Measurements from ENCODE around the gene ZDHHC23. TPM values are rescaled to one million over a fixed set of nuclear protein-coding genes. Genes with fewer than 3 reads are reported as not detected.

ZDHHC23 gene
- total and polyA plus RNA-seq, 9 of the 15 experiments (the other 6 are each of a cell fraction or from before 2014, with no cell fraction given), result 0.22 to 2.7 (median 0.55) TPM

Other genes starting within 250 kb of the ZDHHC23 start
- gene NAA50, start 201.8 kb upstream of the ZDHHC23 start, total RNA-seq (2014; rRNA removed), result 301 and 342 TPM in 2 replicates
- 112 and 137 TPM in 2 replicates for gene NAA50, start 201.8 kb upstream of the ZDHHC23 start, total RNA-seq (2014; rRNA removed; fragmentation: Illumina TruSeq; extraction: Trizol)
- 97.2 and 99.8 TPM in 2 replicates for gene NAA50, start 201.8 kb upstream of the ZDHHC23 start, total RNA-seq (2015; rRNA removed; fragmentation: Illumina TruSeq; extraction: Trizol)
- 144 and 147 TPM in 2 replicates for gene NAA50, start 201.8 kb upstream of the ZDHHC23 start, total RNA-seq (2021)
- gene NAA50, start 201.8 kb upstream of the ZDHHC23 start, polyA plus RNA-seq (2011; rRNA removed), result 60.4 and 81.8 TPM in 2 replicates
- 142 and 144 TPM in 2 replicates for gene NAA50, start 201.8 kb upstream of the ZDHHC23 start, polyA plus RNA-seq (2014; fragmentation: Illumina TruSeq; extraction: Trizol)
- gene NAA50, start 201.8 kb upstream of the ZDHHC23 start, polyA plus RNA-seq (2014; fragmentation: Nextera tagmentation; extraction: Ambion mirVana), result 10 to 100 TPM; 40.0 to 58.6 TPM
- gene NAA50, start 201.8 kb upstream of the ZDHHC23 start, polyA plus RNA-seq (2014; rRNA removed), result 112 and 120 TPM in 2 replicates
- gene ATP6V1A, start 201.0 kb upstream of the ZDHHC23 start, total RNA-seq (2014; rRNA removed), result 29.7 and 33.3 TPM in 2 replicates
- 54.9 and 59.5 TPM in 2 replicates for gene ATP6V1A, start 201.0 kb upstream of the ZDHHC23 start, total RNA-seq (2014; rRNA removed; fragmentation: Illumina TruSeq; extraction: Trizol)
- gene ATP6V1A, start 201.0 kb upstream of the ZDHHC23 start, total RNA-seq (2015; rRNA removed; fragmentation: Illumina TruSeq; extraction: Trizol), result 41.7 and 44.8 TPM in 2 replicates
- gene ATP6V1A, start 201.0 kb upstream of the ZDHHC23 start, total RNA-seq (2021), result 57.1 and 60.7 TPM in 2 replicates
- gene ATP6V1A, start 201.0 kb upstream of the ZDHHC23 start, polyA plus RNA-seq (2011; rRNA removed), result 38.4 and 55.4 TPM in 2 replicates
- 30.6 and 35.3 TPM in 2 replicates for gene ATP6V1A, start 201.0 kb upstream of the ZDHHC23 start, polyA plus RNA-seq (2014; fragmentation: Illumina TruSeq; extraction: Trizol)
- 10 to 100 TPM; 29.7 to 39.9 TPM for gene ATP6V1A, start 201.0 kb upstream of the ZDHHC23 start, polyA plus RNA-seq (2014; fragmentation: Nextera tagmentation; extraction: Ambion mirVana)
- gene ATP6V1A, start 201.0 kb upstream of the ZDHHC23 start, polyA plus RNA-seq (2014; rRNA removed), result 23.6 and 28.2 TPM in 2 replicates
- not detected in 2 replicates for gene GRAMD1C, start 109.2 kb upstream of the ZDHHC23 start, total RNA-seq (2014; rRNA removed)
- not detected in 2 replicates for gene GRAMD1C, start 109.2 kb upstream of the ZDHHC23 start, total RNA-seq (2014; rRNA removed; fragmentation: Illumina TruSeq; extraction: Trizol)
- gene GRAMD1C, start 109.2 kb upstream of the ZDHHC23 start, total RNA-seq (2015; rRNA removed; fragmentation: Illumina TruSeq; extraction: Trizol), result not detected in 2 replicates
- gene GRAMD1C, start 109.2 kb upstream of the ZDHHC23 start, total RNA-seq (2021), result not detected in 2 replicates
- not detected in 2 replicates for gene GRAMD1C, start 109.2 kb upstream of the ZDHHC23 start, polyA plus RNA-seq (2011; rRNA removed)
- gene GRAMD1C, start 109.2 kb upstream of the ZDHHC23 start, polyA plus RNA-seq (2014; fragmentation: Illumina TruSeq; extraction: Trizol), result not detected in 2 replicates
- gene GRAMD1C, start 109.2 kb upstream of the ZDHHC23 start, polyA plus RNA-seq (2014; fragmentation: Nextera tagmentation; extraction: Ambion mirVana), result not detected
- gene GRAMD1C, start 109.2 kb upstream of the ZDHHC23 start, polyA plus RNA-seq (2014; rRNA removed), result 0.07 TPM in 1 of 2 replicates, not detected in the other
- gene CCDC191, start 108.5 kb downstream of the ZDHHC23 start, total RNA-seq (2014; rRNA removed), result 0.18 and 0.29 TPM in 2 replicates
- gene CCDC191, start 108.5 kb downstream of the ZDHHC23 start, total RNA-seq (2014; rRNA removed; fragmentation: Illumina TruSeq; extraction: Trizol), result 0.47 and 0.83 TPM in 2 replicates
- gene CCDC191, start 108.5 kb downstream of the ZDHHC23 start, total RNA-seq (2015; rRNA removed; fragmentation: Illumina TruSeq; extraction: Trizol), result 0.22 and 0.38 TPM in 2 replicates
- gene CCDC191, start 108.5 kb downstream of the ZDHHC23 start, total RNA-seq (2021), result 0.09 and 0.11 TPM in 2 replicates
- 0.39 and 0.42 TPM in 2 replicates for gene CCDC191, start 108.5 kb downstream of the ZDHHC23 start, polyA plus RNA-seq (2011; rRNA removed)
- 0.28 and 0.52 TPM in 2 replicates for gene CCDC191, start 108.5 kb downstream of the ZDHHC23 start, polyA plus RNA-seq (2014; fragmentation: Illumina TruSeq; extraction: Trizol)
- gene CCDC191, start 108.5 kb downstream of the ZDHHC23 start, polyA plus RNA-seq (2014; fragmentation: Nextera tagmentation; extraction: Ambion mirVana), result under 1 TPM; 0.10 to 0.55 TPM
- 0.03 and 0.17 TPM in 2 replicates for gene CCDC191, start 108.5 kb downstream of the ZDHHC23 start, polyA plus RNA-seq (2014; rRNA removed)
- 10.5 and 14.8 TPM in 2 replicates for gene QTRT2, start 108.7 kb downstream of the ZDHHC23 start, total RNA-seq (2014; rRNA removed)
- 24.1 and 25.6 TPM in 2 replicates for gene QTRT2, start 108.7 kb downstream of the ZDHHC23 start, total RNA-seq (2014; rRNA removed; fragmentation: Illumina TruSeq; extraction: Trizol)
- gene QTRT2, start 108.7 kb downstream of the ZDHHC23 start, total RNA-seq (2015; rRNA removed; fragmentation: Illumina TruSeq; extraction: Trizol), result 21.9 and 25.1 TPM in 2 replicates
- 20.7 and 25.3 TPM in 2 replicates for gene QTRT2, start 108.7 kb downstream of the ZDHHC23 start, total RNA-seq (2021)
- 10.6 and 14.6 TPM in 2 replicates for gene QTRT2, start 108.7 kb downstream of the ZDHHC23 start, polyA plus RNA-seq (2011; rRNA removed)
- gene QTRT2, start 108.7 kb downstream of the ZDHHC23 start, polyA plus RNA-seq (2014; fragmentation: Illumina TruSeq; extraction: Trizol), result 14.6 and 21.2 TPM in 2 replicates
- gene QTRT2, start 108.7 kb downstream of the ZDHHC23 start, polyA plus RNA-seq (2014; fragmentation: Nextera tagmentation; extraction: Ambion mirVana), result 10 to 100 TPM; 15.9 to 17.3 TPM
- gene QTRT2, start 108.7 kb downstream of the ZDHHC23 start, polyA plus RNA-seq (2014; rRNA removed), result 10.2 and 11.6 TPM in 2 replicates
- not detected in 2 replicates for gene DRD3, start 231.0 kb downstream of the ZDHHC23 start, total RNA-seq (2014; rRNA removed)
- gene DRD3, start 231.0 kb downstream of the ZDHHC23 start, total RNA-seq (2014; rRNA removed; fragmentation: Illumina TruSeq; extraction: Trizol), result not detected in 2 replicates
- not detected in 2 replicates for gene DRD3, start 231.0 kb downstream of the ZDHHC23 start, total RNA-seq (2015; rRNA removed; fragmentation: Illumina TruSeq; extraction: Trizol)
- not detected in 2 replicates for gene DRD3, start 231.0 kb downstream of the ZDHHC23 start, total RNA-seq (2021)
- not detected in 2 replicates for gene DRD3, start 231.0 kb downstream of the ZDHHC23 start, polyA plus RNA-seq (2011; rRNA removed)
- gene DRD3, start 231.0 kb downstream of the ZDHHC23 start, polyA plus RNA-seq (2014; fragmentation: Illumina TruSeq; extraction: Trizol), result not detected in 2 replicates
- gene DRD3, start 231.0 kb downstream of the ZDHHC23 start, polyA plus RNA-seq (2014; fragmentation: Nextera tagmentation; extraction: Ambion mirVana), result not detected
- gene DRD3, start 231.0 kb downstream of the ZDHHC23 start, polyA plus RNA-seq (2014; rRNA removed), result not detected in 2 replicates